Measurements from ENCODE around the gene TFEB. TPM values are rescaled to one million over a fixed set of nuclear protein-coding genes. Genes with fewer than 3 reads are reported as not detected.

TFEB gene
- total and polyA plus RNA-seq, 10 donors, result 55.9 to 150 (median 76.9) TPM

- Histone ChIP-seq H3K27ac (no peak overlapping the region), H3K4me3 (no peak overlapping the region), H3K4me1 (no peaks in the 10 kb centered on the region), H3K9me3 (no peaks in the 10 kb centered on the region), H3K27me3 (replicated peaks in 1 of 7) (peaks cover 0 to 9% (median 0%) of the 10 kb centered on the region in 7 donors), H3K36me3 (no peaks in the 10 kb centered on the region)
- DNase-seq, result peak; percentile 36
- WGBS, 5 donors, result 48 to 64% (median 54%) methylated on average over 5 of the region's 5 CpGs
- intact Hi-C loops (cut with DNase I; ENCODE audit: low total_unique reads), result no loop called here
- no peak for TF ChIP-seq POLR2A (IDR thresholded peaks at IDR 0.05)
- no peak for TF ChIP-seq CTCF (IDR thresholded peaks at IDR 0.05 in 8 of 11, conservative IDR thresholded peaks at IDR 0.05 in 3 of 11)
- no peak for TF ChIP-seq POLR2AphosphoS5 (IDR thresholded peaks at IDR 0.05)
Measured at GRCh38 chr6:41676431-41676830, 59.0 kb downstream of the TFEB start.

GRCh38 chr6:41675992-41676391 is 59.4 kb downstream of the TFEB start:
- no peaks in the 10 kb centered on the region for H3K9me3 ChIP-seq
- no peaks in the 10 kb centered on the region for H3K36me3 ChIP-seq
- H3K27ac ChIP-seq, result no peak overlapping the region
- no peak overlapping the region for H3K4me3 ChIP-seq
- intact Hi-C loops (cut with DNase I; ENCODE audit: low total_unique reads), result no loop called here
- TF ChIP-seq POLR2A (IDR thresholded peaks at IDR 0.05) (no peak), CTCF (IDR thresholded peaks at IDR 0.05 in 8 of 11, conservative IDR thresholded peaks at IDR 0.05 in 3 of 11) (no peak), POLR2AphosphoS5 (IDR thresholded peaks at IDR 0.05) (no peak)
- H3K4me1 ChIP-seq, result no peaks in the 10 kb centered on the region
- WGBS, 5 donors, result 87 to 95% (median 90%) methylated on average over 6 of the region's 6 CpGs
- peaks cover 0 to 14% (median 0%) of the 10 kb centered on the region in 7 donors for H3K27me3 ChIP-seq (replicated peaks in 1 of 7)
- DNase-seq, result no peak

GRCh38 chr6:41675176-41675775 is 60.1 kb downstream of the TFEB start:
- Histone ChIP-seq H3K4me1 (no peaks in the 10 kb centered on the region), H3K36me3 (no peaks in the 10 kb centered on the region), H3K27me3 (replicated peaks in 1 of 7) (peaks cover 0 to 18% (median 0%) of the 10 kb centered on the region in 7 donors), H3K27ac (no peak overlapping the region), H3K9me3 (no peaks in the 10 kb centered on the region), H3K4me3 (no peak overlapping the region)
- 74 to 90% (median 86%) methylated on average over 4 to 6 of the region's 6 CpGs for WGBS, 5 donors
- peak; percentile 45 for DNase-seq
- TF ChIP-seq POLR2AphosphoS5 (IDR thresholded peaks at IDR 0.05) (no peak), CTCF (IDR thresholded peaks at IDR 0.05 in 8 of 11, conservative IDR thresholded peaks at IDR 0.05 in 3 of 11) (no peak), POLR2A (IDR thresholded peaks at IDR 0.05) (no peak)
- intact Hi-C loops (cut with DNase I; ENCODE audit: low total_unique reads), result no loop called here

GRCh38 chr6:41674231-41675000 is 61.0 kb downstream of the TFEB start:
- no peaks in the 10 kb centered on the region for H3K4me1 ChIP-seq
- intact Hi-C loops (cut with DNase I; ENCODE audit: low total_unique reads), result no loop called here
- no peak overlapping the region for H3K4me3 ChIP-seq
- H3K36me3 ChIP-seq, result no peaks in the 10 kb centered on the region
- WGBS, 5 donors, result 60 to 77% (median 70%) methylated on average over 7 of the region's 7 CpGs
- peak; percentile 51 for DNase-seq
- H3K27me3 ChIP-seq (replicated peaks in 1 of 7), result peaks cover 0 to 18% (median 0%) of the 10 kb centered on the region in 7 donors
- TF ChIP-seq POLR2A (IDR thresholded peaks at IDR 0.05), result no peak
- TF ChIP-seq CTCF (IDR thresholded peaks at IDR 0.05 in 8 of 11, conservative IDR thresholded peaks at IDR 0.05 in 3 of 11), result no peak
- TF ChIP-seq POLR2AphosphoS5 (IDR thresholded peaks at IDR 0.05), result no peak
- peaks cover 0 to 2% (median 0%) of the 10 kb centered on the region in 8 donors for H3K9me3 ChIP-seq
- no peak overlapping the region for H3K27ac ChIP-seq

Measured in spleen (tissue), 11 donors.